Measurements from ENCODE around the gene RTN1.

DNA sequence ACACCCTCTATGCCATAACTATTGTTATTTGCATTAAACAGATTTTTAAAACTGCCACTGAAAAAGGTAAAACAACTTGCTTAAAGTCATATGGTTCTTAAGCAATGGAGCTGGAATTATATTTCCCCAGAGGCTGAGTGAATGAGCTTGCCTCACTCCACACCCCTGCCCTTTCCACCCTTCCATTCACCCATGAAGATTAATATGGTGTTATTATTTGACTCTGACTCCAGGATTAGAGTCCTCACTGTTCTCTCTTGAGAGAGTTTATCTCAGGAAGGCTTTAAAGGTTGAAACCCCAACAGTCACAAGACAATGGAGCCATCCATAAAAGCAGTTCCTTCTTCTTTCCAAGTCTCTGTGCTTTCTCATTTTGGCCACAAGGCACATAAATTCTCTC is 84.9 kb downstream of the RTN1 start:
- TF ChIP-seq, protein P1, sequence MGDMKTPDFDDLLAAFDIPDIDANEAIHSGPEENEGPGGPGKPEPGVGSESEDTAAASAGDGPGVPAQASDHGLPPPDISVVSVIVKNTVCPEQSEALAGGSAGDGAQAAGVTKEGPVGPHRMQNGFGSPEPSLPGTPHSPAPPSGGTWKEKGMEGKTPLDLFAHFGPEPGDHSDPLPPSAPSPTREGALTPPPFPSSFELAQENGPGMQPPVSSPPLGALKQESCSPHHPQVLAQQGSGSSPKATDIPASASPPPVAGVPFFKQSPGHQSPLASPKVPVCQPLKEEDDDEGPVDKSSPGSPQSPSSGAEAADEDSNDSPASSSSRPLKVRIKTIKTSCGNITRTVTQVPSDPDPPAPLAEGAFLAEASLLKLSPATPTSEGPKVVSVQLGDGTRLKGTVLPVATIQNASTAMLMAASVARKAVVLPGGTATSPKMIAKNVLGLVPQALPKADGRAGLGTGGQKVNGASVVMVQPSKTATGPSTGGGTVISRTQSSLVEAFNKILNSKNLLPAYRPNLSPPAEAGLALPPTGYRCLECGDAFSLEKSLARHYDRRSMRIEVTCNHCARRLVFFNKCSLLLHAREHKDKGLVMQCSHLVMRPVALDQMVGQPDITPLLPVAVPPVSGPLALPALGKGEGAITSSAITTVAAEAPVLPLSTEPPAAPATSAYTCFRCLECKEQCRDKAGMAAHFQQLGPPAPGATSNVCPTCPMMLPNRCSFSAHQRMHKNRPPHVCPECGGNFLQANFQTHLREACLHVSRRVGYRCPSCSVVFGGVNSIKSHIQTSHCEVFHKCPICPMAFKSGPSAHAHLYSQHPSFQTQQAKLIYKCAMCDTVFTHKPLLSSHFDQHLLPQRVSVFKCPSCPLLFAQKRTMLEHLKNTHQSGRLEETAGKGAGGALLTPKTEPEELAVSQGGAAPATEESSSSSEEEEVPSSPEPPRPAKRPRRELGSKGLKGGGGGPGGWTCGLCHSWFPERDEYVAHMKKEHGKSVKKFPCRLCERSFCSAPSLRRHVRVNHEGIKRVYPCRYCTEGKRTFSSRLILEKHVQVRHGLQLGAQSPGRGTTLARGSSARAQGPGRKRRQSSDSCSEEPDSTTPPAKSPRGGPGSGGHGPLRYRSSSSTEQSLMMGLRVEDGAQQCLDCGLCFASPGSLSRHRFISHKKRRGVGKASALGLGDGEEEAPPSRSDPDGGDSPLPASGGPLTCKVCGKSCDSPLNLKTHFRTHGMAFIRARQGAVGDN (IDR thresholded peaks at IDR 0.05): no peak
- no peak for TF ChIP-seq CREM (IDR thresholded peaks at IDR 0.05; ENCODE audit: low read depth)
- TF ChIP-seq BHLHE40 (IDR thresholded peaks at IDR 0.05; ENCODE audit: borderline replicate concordance in 1 of 2, low read depth in 2 of 2, low read length in 1 of 2): no peak
- no peak for TF ChIP-seq CTCF (IDR thresholded peaks at IDR 0.05 in 2 of 3, conservative IDR thresholded peaks at IDR 0.05 in 1 of 3; ENCODE audit: control insufficient read depth in 2 of 3, extremely low read depth in 1 of 3, insufficient read depth in 1 of 3, low read depth in 3 of 3, low read length in 3 of 3)
- TF ChIP-seq, protein P2, sequence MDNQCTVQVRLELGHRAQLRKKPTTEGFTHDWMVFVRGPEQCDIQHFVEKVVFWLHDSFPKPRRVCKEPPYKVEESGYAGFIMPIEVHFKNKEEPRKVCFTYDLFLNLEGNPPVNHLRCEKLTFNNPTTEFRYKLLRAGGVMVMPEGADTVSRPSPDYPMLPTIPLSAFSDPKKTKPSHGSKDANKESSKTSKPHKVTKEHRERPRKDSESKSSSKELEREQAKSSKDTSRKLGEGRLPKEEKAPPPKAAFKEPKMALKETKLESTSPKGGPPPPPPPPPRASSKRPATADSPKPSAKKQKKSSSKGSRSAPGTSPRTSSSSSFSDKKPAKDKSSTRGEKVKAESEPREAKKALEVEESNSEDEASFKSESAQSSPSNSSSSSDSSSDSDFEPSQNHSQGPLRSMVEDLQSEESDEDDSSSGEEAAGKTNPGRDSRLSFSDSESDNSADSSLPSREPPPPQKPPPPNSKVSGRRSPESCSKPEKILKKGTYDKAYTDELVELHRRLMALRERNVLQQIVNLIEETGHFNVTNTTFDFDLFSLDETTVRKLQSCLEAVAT (IDR thresholded peaks at IDR 0.05): no peak
- TF ChIP-seq GABPA (IDR thresholded peaks at IDR 0.05; ENCODE audit: low read depth): no peak
- no peak for TF ChIP-seq SP1 (IDR thresholded peaks at IDR 0.05; ENCODE audit: low read depth, low read length)
- no peak for TF ChIP-seq SREBF2 (IDR thresholded peaks at IDR 0.05; ENCODE audit: low read length)
- no peak for TF ChIP-seq USF2 (IDR thresholded peaks at IDR 0.05; ENCODE audit: borderline replicate concordance, low read depth, low read length)
- TF ChIP-seq, protein P3, sequence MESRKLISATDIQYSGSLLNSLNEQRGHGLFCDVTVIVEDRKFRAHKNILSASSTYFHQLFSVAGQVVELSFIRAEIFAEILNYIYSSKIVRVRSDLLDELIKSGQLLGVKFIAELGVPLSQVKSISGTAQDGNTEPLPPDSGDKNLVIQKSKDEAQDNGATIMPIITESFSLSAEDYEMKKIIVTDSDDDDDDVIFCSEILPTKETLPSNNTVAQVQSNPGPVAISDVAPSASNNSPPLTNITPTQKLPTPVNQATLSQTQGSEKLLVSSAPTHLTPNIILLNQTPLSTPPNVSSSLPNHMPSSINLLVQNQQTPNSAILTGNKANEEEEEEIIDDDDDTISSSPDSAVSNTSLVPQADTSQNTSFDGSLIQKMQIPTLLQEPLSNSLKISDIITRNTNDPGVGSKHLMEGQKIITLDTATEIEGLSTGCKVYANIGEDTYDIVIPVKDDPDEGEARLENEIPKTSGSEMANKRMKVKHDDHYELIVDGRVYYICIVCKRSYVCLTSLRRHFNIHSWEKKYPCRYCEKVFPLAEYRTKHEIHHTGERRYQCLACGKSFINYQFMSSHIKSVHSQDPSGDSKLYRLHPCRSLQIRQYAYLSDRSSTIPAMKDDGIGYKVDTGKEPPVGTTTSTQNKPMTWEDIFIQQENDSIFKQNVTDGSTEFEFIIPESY (IDR thresholded peaks at IDR 0.05): no peak
- TF ChIP-seq, protein P4, sequence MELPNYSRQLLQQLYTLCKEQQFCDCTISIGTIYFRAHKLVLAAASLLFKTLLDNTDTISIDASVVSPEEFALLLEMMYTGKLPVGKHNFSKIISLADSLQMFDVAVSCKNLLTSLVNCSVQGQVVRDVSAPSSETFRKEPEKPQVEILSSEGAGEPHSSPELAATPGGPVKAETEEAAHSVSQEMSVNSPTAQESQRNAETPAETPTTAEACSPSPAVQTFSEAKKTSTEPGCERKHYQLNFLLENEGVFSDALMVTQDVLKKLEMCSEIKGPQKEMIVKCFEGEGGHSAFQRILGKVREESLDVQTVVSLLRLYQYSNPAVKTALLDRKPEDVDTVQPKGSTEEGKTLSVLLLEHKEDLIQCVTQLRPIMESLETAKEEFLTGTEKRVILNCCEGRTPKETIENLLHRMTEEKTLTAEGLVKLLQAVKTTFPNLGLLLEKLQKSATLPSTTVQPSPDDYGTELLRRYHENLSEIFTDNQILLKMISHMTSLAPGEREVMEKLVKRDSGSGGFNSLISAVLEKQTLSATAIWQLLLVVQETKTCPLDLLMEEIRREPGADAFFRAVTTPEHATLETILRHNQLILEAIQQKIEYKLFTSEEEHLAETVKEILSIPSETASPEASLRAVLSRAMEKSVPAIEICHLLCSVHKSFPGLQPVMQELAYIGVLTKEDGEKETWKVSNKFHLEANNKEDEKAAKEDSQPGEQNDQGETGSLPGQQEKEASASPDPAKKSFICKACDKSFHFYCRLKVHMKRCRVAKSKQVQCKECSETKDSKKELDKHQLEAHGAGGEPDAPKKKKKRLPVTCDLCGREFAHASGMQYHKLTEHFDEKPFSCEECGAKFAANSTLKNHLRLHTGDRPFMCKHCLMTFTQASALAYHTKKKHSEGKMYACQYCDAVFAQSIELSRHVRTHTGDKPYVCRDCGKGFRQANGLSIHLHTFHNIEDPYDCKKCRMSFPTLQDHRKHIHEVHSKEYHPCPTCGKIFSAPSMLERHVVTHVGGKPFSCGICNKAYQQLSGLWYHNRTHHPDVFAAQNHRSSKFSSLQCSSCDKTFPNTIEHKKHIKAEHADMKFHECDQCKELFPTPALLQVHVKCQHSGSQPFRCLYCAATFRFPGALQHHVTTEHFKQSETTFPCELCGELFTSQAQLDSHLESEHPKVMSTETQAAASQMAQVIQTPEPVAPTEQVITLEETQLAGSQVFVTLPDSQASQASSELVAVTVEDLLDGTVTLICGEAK (IDR thresholded peaks at IDR 0.05; ENCODE audit: borderline replicate concordance): no peak
